T47D (cell line): ENCODE data around the gene HOXC12.

Experiments used
- DNase-seq, 2 experiments: peaks; one replicate each; pipeline versions ENCODE4 v3.0.0 to v3.0.0-alpha.2; 2011 to 2012; ENCODE audit warnings: low read depth in 1 of 2, low spot score in 1 of 2
- JUND ChIP-seq: IDR thresholded peaks from 2 replicates; pipeline ENCODE4 v1.6.1; 2012; ENCODE audit warnings: low read depth
- in situ Hi-C: cut with HindIII; loops from 2 replicates; pipeline ENCODE4 v1.10.0; 2016; ENCODE audit warnings: low sequenced_read_pairs, low pct_unique_long_range_greater_than_20kb

The HOXC12 gene

GRCh38 chr12:53954694-53955035 is at the start of gene HOXC12:
HOXC12 (plus strand) TSS chr12:53954903; CDS start chr12:53954930, 27 bp downstream.
- in situ Hi-C loops, result no loop called here
- no peak for TF ChIP-seq JUND
- DNase-seq, result peak in 1 of 2 experiments; percentile 84

- no peak for DNase-seq
Observed at GRCh38 chr12:53907103-53907502, 47.6 kb upstream of the HOXC12 start.

GRCh38 chr12:53916788-53917655 is 37.7 kb upstream of the HOXC12 start:
- no peak for DNase-seq
- in situ Hi-C loops, result no loop called here
- no peak for TF ChIP-seq JUND

More at GRCh38 chr12:53907103-53907502, 47.6 kb upstream of the HOXC12 start:
- in situ Hi-C loops, result no loop called here
- TF ChIP-seq JUND, result no peak

- no peak for DNase-seq
- TF ChIP-seq JUND, result no peak
- in situ Hi-C loops, result no loop called here
Observed at GRCh38 chr12:53924521-53925405, 29.9 kb upstream of the HOXC12 start.

- no peak for DNase-seq
- in situ Hi-C loops, result no loop called here
Observed at GRCh38 chr12:53927220-53928029, 27.3 kb upstream of the HOXC12 start.

GRCh38 chr12:53928054-53928835 is 26.5 kb upstream of the HOXC12 start:
- no peak for TF ChIP-seq JUND
- DNase-seq, result no peak
- in situ Hi-C loops, result no loop called here

More at GRCh38 chr12:53927220-53928029, 27.3 kb upstream of the HOXC12 start:
- TF ChIP-seq JUND, result no peak

GRCh38 chr12:53929527-53929926 is 25.2 kb upstream of the HOXC12 start:
- TF ChIP-seq JUND, result no peak
- in situ Hi-C loops, result no loop called here
- no peak for DNase-seq

- in situ Hi-C loops, result no loop called here
- no peak for TF ChIP-seq JUND
- DNase-seq, result no peak
Observed at GRCh38 chr12:53930591-53931255, 24.0 kb upstream of the HOXC12 start.

GRCh38 chr12:53931844-53932581 is 22.7 kb upstream of the HOXC12 start:
- DNase-seq, result no peak
- in situ Hi-C loops, result no loop called here
- TF ChIP-seq JUND, result no peak

- in situ Hi-C loops, result no loop called here
- no peak for TF ChIP-seq JUND
Observed at GRCh38 chr12:53932915-53933314, 21.8 kb upstream of the HOXC12 start.

More at GRCh38 chr12:53932915-53933314, 21.8 kb upstream of the HOXC12 start:
- no peak for DNase-seq
